ENCODE data around the gene NPHS1. TPM values are rescaled to one million over a fixed set of nuclear protein-coding genes. Genes with fewer than 3 reads are reported as not detected.

The NPHS1 gene
- total RNA-seq, 2 experiments from 2014 or later, result not detected

GRCh38 chr19:35830986-35831385, 21.3 kb downstream of the NPHS1 start:
- Histone ChIP-seq H3K27me3 (ENCODE audit: control insufficient read depth in 1 of 2, insufficient read depth in 2 of 2, low read length in 2 of 2) (peaks cover 15 to 33% of the 10 kb centered on the region in 2 experiments), H3K4me1 (ENCODE audit: insufficient read depth, low read length) (peaks cover 2% of the 10 kb centered on the region), H3K4me3 (ENCODE audit: low read length) (no peak overlapping the region), H3K27ac (ENCODE audit: low read depth in 1 of 2, low read length in 2 of 2) (no peak overlapping the region), H3K9me3 (ENCODE audit: control insufficient read depth in 1 of 2, insufficient read depth in 1 of 2, low read length in 2 of 2) (peaks cover 0 to 24% of the 10 kb centered on the region in 2 experiments), H3K36me3 (ENCODE audit: insufficient read depth, low read length) (no peaks in the 10 kb centered on the region)
- no peak for DNase-seq
- H3K4me1 Mint-ChIP-seq (ENCODE audit: low read depth), result no peaks in the 10 kb centered on the region
- no peak overlapping the region for H3K27ac Mint-ChIP-seq
- POLR2A ChIA-PET, result no interaction called here
- no peak overlapping the region for H3K4me3 Mint-ChIP-seq
- peaks cover 45% of the 10 kb centered on the region for H3K27me3 Mint-ChIP-seq
- CTCF ChIA-PET, result no interaction called here
- no peak for ATAC-seq (ENCODE audit: poor library complexity)
- intact Hi-C loops (cut with DNase I, micrococcal nuclease), result no loop called here
- TF ChIP-seq CTCF (IDR thresholded peaks at IDR 0.05), result no peak
- H3K36me3 Mint-ChIP-seq (ENCODE audit: low read depth), result no peaks in the 10 kb centered on the region
- no peaks in the 10 kb centered on the region for H3K9me3 Mint-ChIP-seq

GRCh38 chr19:35828692-35829301, 23.5 kb downstream of the NPHS1 start:
- ChIA-PET CTCF (no interaction called here), POLR2A (no interaction called here)

DNA sequence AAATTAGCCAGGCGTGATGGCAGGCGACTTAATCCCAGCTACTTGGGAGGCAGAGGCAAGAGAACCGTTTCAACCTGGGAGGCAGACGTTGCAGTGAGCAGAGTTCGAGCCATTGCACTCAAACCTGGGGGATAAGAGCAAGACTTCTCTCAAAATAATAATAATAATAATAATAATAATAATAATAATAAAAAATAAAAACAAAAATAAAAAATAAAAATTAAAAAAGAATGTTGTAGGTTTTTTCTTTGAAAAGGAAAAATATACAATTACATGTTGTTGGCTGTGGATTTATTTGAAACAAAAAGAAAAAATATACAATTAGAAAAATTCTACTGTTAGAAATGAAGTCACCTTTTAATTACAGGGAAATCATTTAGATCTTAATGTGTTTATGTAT, 28.2 kb downstream of the NPHS1 start:
- H3K9me3 ChIP-seq (ENCODE audit: control insufficient read depth in 1 of 2, insufficient read depth in 1 of 2, low read length in 2 of 2), result peaks cover 0 to 11% of the 10 kb centered on the region in 2 experiments
- H3K9me3 Mint-ChIP-seq, result no peaks in the 10 kb centered on the region
- H3K36me3 Mint-ChIP-seq (ENCODE audit: low read depth), result no peaks in the 10 kb centered on the region
- H3K4me1 Mint-ChIP-seq (ENCODE audit: low read depth), result no peaks in the 10 kb centered on the region
- no peak overlapping the region for H3K27ac Mint-ChIP-seq
- intact Hi-C loops (cut with DNase I, micrococcal nuclease), result no loop called here
- no peak for ATAC-seq (ENCODE audit: poor library complexity)
- H3K27me3 Mint-ChIP-seq, result peaks cover 33% of the 10 kb centered on the region
- ChIA-PET POLR2A (no interaction called here), CTCF (no interaction called here)
- peaks cover 7 to 16% of the 10 kb centered on the region in 2 experiments for H3K27me3 ChIP-seq (ENCODE audit: control insufficient read depth in 1 of 2, insufficient read depth in 2 of 2, low read length in 2 of 2)
- H3K27ac ChIP-seq (ENCODE audit: low read depth in 1 of 2, low read length in 2 of 2), result no peak overlapping the region
- TF ChIP-seq CTCF (IDR thresholded peaks at IDR 0.05), result no peak
- H3K36me3 ChIP-seq (ENCODE audit: insufficient read depth, low read length), result no peaks in the 10 kb centered on the region
- no peak overlapping the region for H3K4me3 Mint-ChIP-seq
- no peak for DNase-seq
- H3K4me1 ChIP-seq (ENCODE audit: insufficient read depth, low read length), result peaks cover 2% of the 10 kb centered on the region
- no peak overlapping the region for H3K4me3 ChIP-seq (ENCODE audit: low read length)

More at GRCh38 chr19:35828692-35829301, 23.5 kb downstream of the NPHS1 start:
- Mint-ChIP-seq H3K4me1 (ENCODE audit: low read depth) (no peaks in the 10 kb centered on the region), H3K9me3 (no peaks in the 10 kb centered on the region), H3K36me3 (ENCODE audit: low read depth) (no peaks in the 10 kb centered on the region), H3K27me3 (peaks cover 41% of the 10 kb centered on the region), H3K27ac (no peak overlapping the region), H3K4me3 (no peak overlapping the region)
- no peak overlapping the region for H3K27ac ChIP-seq (ENCODE audit: low read depth in 1 of 2, low read length in 2 of 2)
- H3K4me1 ChIP-seq (ENCODE audit: insufficient read depth, low read length), result peaks cover 2% of the 10 kb centered on the region
- no peaks in the 10 kb centered on the region for H3K36me3 ChIP-seq (ENCODE audit: insufficient read depth, low read length)
- ATAC-seq (ENCODE audit: poor library complexity), result no peak
- DNase-seq, result peak; percentile 18 to 70 (median 40)
- no peak overlapping the region for H3K4me3 ChIP-seq (ENCODE audit: low read length)
- TF ChIP-seq CTCF (IDR thresholded peaks at IDR 0.05), result no peak
- peaks cover 11 to 24% of the 10 kb centered on the region in 2 experiments for H3K27me3 ChIP-seq (ENCODE audit: control insufficient read depth in 1 of 2, insufficient read depth in 2 of 2, low read length in 2 of 2)
- intact Hi-C loops (cut with DNase I, micrococcal nuclease), result no loop called here
- H3K9me3 ChIP-seq (ENCODE audit: control insufficient read depth in 1 of 2, insufficient read depth in 1 of 2, low read length in 2 of 2), result peaks cover 0 to 24% of the 10 kb centered on the region in 2 experiments
